ENCODE measurements around the gene ARRB1. TPM values are rescaled to one million over a fixed set of nuclear protein-coding genes. Genes with fewer than 3 reads are reported as not detected.

The ARRB1 gene
- total RNA-seq, 4 donors from 2014 or later, result 26.3 to 104 (median 29.3) TPM

DNA sequence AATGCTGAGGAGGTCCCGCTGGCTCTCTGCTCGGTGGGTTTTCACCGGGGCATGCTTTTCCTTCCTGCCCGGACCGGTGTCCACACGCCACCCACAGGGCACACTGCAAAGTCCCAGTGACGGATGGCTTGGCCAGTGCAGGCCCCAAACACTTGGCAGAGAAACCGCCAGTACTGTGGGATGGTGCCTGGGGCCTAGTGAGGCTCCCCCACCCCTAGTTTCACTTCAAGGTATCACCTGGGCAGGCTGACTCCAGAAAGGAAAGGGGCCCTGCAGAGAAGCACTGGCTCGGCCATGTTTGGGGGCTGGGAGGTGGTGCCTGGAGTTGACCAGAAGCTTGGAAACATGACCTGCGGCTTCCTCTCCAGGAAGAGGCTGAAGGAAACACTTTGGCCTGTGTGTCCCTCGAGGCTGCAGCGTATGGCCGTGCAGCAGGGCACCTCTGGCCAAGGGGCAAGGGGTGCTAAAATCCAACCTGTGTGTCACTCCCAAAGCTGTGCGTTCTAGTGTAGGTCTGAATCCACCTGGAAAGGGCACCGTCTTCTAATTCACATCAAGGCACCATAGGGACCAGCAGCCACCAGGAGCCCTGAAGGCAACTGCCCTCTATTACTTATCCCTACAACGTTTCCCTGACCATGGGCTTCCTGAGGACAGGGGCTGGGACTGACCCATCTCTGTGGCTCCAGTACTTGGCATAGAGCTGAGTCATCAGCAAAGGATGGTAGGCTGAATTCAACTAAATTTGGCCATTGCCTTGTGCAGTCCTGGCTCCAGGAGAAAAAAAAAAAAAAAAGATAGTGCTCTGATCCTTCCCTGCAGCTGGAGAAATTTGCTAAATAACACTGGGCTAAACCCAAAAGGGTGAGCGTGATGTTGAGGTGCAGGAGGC lies 88.3 kb downstream of the ARRB1 start:
- DNase-seq (ENCODE audit: low spot score in 2 of 2), result peak in 1 of 2 donors; percentile 79
- no peak for TF ChIP-seq CTCF (IDR thresholded peaks at IDR 0.05)
- TF ChIP-seq POLR2A (IDR thresholded peaks at IDR 0.05), result no peak
- H3K4me3 ChIP-seq (ENCODE audit: low read depth, poor library complexity, severe bottlenecking), result no peak overlapping the region
- intact Hi-C loops (cut with DNase I; ENCODE audit: low total_unique reads), result no loop called here
- WGBS, 2 donors, result 69 to 77% methylated on average over 16 to 17 of the region's 17 CpGs

GRCh38 chr11:75262436-75262835 lies 89.0 kb downstream of the ARRB1 start:
- TF ChIP-seq CTCF (IDR thresholded peaks at IDR 0.05), result no peak
- WGBS, 2 donors, result 75 to 88% methylated on average over 4 of the region's 4 CpGs
- H3K4me3 ChIP-seq (ENCODE audit: low read depth, poor library complexity, severe bottlenecking), result no peak overlapping the region
- intact Hi-C loops (cut with DNase I; ENCODE audit: low total_unique reads), result no loop called here
- DNase-seq (ENCODE audit: low spot score in 2 of 2), result peak in 1 of 2 donors; percentile 54

GRCh38 chr11:75261902-75262361 lies 89.5 kb downstream of the ARRB1 start:
- TF ChIP-seq POLR2A (IDR thresholded peaks at IDR 0.05) (no peak), CTCF (IDR thresholded peaks at IDR 0.05) (no peak)
- DNase-seq (ENCODE audit: low spot score in 2 of 2), result peak in 1 of 2 donors; percentile 76
- H3K4me3 ChIP-seq (ENCODE audit: low read depth, poor library complexity, severe bottlenecking), result no peak overlapping the region
- WGBS, 2 donors, result 84 to 92% methylated on average over 6 of the region's 6 CpGs
- intact Hi-C loops (cut with DNase I; ENCODE audit: low total_unique reads), result no loop called here

DNA sequence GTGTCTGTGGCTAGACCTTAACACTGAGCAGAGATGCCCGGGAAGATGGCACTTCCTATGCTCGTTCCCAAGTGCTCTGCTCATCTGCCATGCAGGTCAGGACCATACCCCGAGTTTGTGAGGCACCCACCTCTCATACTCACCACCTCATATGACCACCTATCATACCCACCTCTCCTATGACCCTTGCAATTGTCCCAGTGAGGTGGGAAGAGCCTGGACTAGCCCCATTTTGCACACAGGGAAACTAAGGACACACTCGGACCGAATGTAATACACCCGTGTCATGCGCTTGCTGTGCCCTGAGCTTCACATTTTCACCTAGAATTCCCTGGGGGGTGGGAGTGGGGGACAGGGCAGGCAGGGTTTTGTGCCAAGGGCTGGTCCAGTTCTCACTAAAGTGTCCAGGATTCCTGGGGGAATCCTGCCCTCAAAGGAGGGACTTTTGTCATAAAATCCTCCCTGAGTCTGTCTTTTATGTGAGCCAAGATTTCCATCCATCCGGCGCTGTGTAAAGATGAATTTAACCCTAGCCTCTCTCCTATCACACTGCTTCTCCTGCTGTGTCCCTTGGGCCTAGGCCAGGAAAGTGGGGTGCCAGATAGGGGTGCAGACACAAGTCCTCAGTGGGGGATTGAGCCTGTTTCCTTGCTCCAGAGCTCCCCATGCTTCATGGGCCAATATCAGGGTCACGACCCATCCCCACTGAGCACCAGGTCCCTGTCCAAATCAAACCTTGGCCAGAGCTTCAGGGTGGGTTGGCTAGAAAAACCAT lies 90.9 kb downstream of the ARRB1 start:
- peak in 1 of 2 donors; percentile 57 for DNase-seq (ENCODE audit: low spot score in 2 of 2)
- intact Hi-C loops (cut with DNase I; ENCODE audit: low total_unique reads), result no loop called here
- WGBS, 2 donors, result 44 to 50% methylated on average over 10 of the region's 10 CpGs
- no peak for TF ChIP-seq POLR2A (IDR thresholded peaks at IDR 0.05)
- no peak for TF ChIP-seq CTCF (IDR thresholded peaks at IDR 0.05)
- H3K4me3 ChIP-seq (ENCODE audit: low read depth, poor library complexity, severe bottlenecking), result no peak overlapping the region

DNA sequence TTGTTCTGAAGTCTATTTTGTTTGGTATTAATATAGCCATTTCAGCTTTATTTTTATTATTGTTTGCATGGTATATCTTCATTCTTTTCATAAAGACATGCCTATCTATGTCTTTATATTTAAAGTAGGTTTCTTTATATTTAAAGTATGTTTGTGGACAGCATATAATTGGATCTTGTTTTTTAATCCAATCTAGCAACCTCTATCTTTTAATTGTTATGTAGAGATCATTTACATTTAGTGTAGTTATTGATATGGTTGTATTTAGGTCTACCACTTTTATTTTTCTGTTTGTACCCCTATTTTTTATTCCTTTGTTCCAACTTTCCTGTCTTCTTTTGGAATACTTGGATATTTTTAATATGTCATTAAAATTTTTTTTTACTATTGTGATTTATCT lies 97.1 kb downstream of the ARRB1 start:
- TF ChIP-seq CTCF (IDR thresholded peaks at IDR 0.05) (no peak), POLR2A (IDR thresholded peaks at IDR 0.05) (no peak)
- no peak overlapping the region for H3K4me3 ChIP-seq (ENCODE audit: low read depth, poor library complexity, severe bottlenecking)
- intact Hi-C loops (cut with DNase I; ENCODE audit: low total_unique reads), result no loop called here
- no peak for DNase-seq (ENCODE audit: low spot score in 2 of 2)
